NCI-H2029 (cell line): ENCODE data around the gene GAB3.
"Not testable (repeated sequence)": the region's sequence is repeated elsewhere in the genome, so short reads cannot be mapped to it uniquely, and the experiment has no call there.

Experiments
- DNase-seq: peaks from one replicate; lab custom pipeline; 2025; lab: John Stamatoyannopoulos, UW

The GAB3 gene

GRCh38 chrX:154658187-154658586 lies 92.7 kb downstream of the GAB3 start:
- no peak for DNase-seq

DNA sequence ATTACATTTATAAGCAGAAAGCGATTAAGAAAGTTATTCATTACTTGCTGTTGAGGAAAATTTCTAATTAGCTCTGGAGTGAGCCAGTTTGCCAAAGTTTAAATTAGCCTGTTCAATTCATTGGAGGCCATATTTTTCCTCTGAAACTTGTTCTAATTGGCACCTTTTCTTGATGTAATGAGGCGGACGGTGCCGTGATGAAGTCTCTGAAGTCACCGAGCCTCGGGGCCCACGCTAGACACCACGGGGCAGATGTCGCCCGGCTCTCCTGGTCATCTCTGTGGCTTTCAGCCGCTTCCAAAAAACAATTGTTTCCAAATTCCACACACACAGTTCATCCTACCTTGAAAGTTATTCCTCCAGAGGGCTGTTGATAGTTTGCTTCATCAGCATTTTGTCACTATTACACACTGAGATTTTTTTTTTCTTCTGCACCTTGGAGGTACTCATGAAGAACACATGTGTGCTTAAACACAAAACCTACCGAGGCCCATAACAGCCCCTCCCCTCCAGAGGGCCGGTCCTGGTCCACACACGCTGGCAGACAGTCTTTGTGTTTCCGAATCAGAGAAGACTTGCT lies 93.6 kb downstream of the GAB3 start:
- no peak for DNase-seq

DNA sequence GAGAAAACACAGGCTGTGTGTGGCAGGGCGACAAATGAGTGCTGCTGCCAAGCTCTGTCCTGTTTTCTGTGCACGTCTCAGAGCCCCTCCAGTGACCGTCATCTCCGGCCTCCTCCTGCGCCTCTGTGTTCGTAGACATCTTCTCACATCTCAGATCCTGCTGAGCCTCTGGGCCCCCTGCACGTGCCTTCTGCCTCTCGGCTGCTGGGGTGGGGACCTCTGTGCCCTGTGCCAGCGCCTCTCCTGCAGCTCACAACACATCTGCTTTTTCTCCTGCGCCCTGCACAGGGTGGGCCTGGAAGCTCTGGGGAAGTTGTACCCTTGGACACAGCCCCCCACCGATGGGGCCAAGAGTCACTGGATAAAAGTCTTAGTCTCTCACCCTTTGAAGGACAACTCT lies 95.1 kb downstream of the GAB3 start:
- DNase-seq: no peak

GRCh38 chrX:154655346-154655745 lies 95.5 kb downstream of the GAB3 start:
- DNase-seq: no peak

DNA sequence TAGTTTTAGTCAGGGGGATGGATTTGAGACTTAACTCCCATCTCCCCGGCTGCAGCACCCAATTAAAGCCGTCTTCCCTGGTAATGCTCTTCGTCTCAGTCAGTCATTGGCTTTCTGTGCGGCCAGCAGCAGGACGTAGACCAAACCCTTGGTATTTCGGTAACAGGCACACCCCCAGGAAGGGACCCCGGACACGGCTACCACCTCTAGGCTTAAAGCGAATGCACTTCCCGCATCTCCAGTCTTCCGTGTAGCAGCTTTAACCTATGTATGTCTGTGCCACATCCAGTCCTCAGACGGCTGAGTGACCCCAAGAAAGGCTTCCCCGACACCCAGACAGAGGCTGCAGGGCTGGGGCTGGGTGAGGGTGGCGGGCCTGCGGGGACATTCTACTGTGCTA lies 96.0 kb downstream of the GAB3 start:
- DNase-seq: no peak

GRCh38 chrX:154654372-154654771 lies 96.5 kb downstream of the GAB3 start:
- DNase-seq: no peak

- DNase-seq: not testable (repeated sequence)
Measured at GRCh38 chrX:154653413-154653812, 97.5 kb downstream of the GAB3 start, which contains the start of gene CTAG2. Gene CTAG2 (minus strand): TSS chrX:154653579. CDS start chrX:154653515, 64 bp downstream.

DNA sequence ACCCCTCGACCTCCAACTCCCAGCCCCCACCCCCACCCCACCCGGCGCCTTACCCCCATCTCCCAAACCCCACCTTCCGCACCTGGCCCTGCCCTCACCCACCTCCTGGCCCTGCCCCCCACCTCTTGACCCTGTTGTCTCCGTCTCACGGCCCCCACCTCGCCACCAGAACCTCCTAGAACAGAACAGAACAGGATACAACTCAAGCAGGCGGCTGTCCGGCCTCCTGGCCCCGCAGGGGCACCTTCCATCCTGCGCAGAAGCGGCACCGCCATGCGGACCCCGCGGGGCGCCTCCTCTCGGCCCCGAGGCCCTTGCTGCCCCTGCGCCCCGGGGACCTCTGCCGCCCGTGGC lies 97.9 kb downstream of the GAB3 start:
- no peak for DNase-seq

DNA sequence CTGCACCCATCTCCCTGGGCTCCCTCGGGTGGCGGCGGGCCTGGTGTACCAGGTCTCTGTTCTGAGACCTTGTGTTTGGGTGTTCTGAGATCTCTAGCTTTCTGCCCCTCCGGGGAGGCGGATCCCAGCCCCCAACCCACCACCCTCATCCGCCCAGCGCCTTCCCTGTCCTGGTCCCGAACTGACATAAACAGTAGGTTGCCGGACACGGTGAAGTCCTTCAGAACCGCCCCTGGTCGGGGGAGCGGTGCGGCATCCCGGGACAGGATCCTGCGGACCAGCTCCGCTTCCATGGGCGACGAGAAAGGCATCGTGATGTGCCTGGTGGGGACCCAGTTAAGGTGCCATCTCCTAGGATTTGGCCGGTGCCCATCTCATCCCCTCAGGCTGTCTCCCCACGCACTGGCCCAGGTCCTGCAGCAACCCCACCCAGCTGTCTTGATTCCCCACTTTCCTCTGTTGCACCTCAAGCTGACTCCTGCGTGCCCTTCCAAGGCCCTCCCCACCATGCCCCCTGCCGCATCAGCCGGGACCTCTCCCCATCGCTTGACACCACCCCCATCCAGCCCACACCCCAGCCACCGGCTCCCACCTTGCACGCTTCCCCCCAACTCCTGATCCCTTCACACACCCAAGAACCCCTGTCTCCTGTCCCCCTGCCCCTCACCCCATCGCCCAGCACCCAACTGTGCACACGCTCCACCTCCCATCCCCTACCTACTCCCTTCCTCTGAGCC lies 98.4 kb downstream of the GAB3 start:
- no peak for DNase-seq

- no peak for DNase-seq
Measured at GRCh38 chrX:154650221-154650510, 100.7 kb downstream of the GAB3 start.

DNA sequence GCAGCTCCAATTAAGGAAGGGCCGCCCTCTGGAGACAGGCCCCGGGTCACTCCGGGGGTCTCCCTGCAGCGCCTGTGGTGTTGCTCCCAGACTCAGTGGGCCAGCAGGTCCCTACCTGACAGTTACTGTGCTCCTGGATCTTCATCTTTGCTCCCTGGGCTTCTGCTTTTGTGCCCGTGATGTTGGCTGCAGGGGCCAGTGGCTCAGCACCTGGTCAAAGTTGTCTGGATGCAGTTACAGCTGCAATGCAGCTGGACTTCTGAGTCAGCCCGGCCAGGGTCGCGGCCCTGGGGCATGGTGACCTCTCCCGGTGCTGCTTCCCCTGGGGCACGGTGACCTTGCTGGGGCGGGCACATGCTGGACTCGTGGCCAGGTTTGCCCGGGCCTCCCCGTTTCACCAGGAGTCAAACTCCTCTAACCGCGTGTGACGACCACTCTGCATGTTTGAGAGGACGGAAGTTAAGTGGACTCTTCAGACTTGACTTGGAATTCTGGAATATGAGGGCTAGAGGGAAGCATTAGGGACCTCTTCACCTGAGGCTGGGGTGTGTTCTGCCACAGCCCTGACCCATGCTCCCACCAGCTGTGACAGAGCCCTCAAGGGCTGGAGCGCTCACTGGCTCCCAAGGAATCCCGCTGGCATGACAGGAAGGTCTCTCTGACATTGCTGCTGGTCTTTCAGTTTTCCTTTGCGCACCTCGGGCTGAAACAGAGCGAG lies 101.2 kb downstream of the GAB3 start:
- DNase-seq: no peak

DNA sequence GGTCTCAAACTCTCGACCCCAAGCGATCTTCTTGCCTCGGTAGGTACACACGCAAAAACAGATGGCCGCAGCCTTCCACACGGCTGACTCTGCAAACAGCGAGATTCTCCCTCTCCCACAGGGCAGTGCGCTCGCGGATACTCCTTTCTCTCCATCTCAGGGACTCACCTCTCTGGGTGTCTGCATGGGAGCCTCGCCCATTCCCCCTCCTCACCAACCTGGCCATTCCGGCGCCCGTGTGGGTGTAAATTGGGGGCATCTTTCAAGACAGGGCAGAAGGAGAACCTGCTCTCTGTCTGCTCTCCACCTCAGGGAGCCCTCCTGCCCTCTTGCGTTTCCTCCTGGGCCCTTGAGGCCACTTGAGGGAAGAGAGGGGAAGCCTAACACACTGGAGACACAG lies 101.9 kb downstream of the GAB3 start:
- DNase-seq: no peak

- not testable (repeated sequence) for DNase-seq
Measured at GRCh38 chrX:154645745-154646378, 105.0 kb downstream of the GAB3 start.

GRCh38 chrX:154643708-154644107 lies 107.2 kb downstream of the GAB3 start:
- not testable (repeated sequence) for DNase-seq

DNA sequence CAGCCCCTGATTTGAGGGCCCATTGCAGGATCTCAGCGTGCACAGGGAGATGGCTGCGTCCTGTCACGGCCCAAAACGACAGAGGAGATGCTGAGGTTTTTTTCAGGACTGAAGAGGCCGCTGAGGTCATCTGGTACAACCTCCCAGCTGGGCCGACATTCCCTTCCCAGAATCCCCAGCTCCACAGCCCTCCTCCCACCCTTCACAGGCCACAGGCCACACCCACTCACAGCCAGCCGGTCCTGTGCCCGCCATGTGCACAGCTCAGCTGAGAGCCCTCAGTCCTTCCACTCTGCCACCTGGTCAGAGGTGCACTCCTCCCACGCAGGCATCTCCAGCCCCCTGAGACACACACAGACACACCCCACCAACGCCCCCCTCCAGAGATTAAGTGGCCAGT lies 109.1 kb downstream of the GAB3 start:
- DNase-seq: not testable (repeated sequence)

DNA sequence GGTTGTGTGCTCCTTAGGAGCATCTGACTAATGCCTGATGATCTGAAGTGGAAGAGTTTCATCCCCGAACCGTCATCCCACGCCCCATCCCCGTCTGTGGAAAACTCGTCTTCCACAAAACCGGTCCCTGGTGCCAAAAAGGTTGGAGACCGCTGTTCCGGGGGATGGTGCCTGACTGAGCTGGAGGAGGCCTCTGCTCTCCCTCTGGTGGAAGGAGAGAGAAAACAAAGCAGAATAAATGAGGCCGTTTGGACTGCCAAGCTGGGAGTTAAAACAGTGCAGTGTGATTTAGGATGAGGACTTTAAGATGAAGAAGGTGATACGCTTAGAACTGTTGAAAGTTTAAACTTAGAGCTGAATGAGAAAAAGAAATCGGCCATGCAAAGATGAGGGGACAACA lies 117.2 kb downstream of the GAB3 start:
- not testable (repeated sequence) for DNase-seq

DNA sequence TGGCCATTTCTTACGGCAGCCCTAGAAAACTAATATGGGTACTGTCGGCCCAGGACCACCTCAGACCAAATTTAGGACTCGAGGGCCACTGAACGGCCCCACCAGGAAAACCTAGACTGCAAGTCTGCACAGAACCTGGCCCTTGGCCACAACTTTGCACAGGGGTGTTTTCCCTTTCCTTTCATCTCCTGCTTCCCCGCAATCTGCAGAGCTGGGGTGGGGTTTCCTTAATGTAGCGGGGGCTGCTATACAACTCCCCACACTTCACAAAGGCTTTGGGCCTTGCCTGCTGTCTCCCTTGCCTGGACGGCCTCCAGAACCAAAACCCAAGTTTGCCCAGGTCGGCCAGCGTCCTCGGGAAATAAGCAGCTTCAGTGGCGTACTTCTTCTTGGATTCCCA lies 119.9 kb downstream of the GAB3 start:
- DNase-seq: not testable (repeated sequence)

DNA sequence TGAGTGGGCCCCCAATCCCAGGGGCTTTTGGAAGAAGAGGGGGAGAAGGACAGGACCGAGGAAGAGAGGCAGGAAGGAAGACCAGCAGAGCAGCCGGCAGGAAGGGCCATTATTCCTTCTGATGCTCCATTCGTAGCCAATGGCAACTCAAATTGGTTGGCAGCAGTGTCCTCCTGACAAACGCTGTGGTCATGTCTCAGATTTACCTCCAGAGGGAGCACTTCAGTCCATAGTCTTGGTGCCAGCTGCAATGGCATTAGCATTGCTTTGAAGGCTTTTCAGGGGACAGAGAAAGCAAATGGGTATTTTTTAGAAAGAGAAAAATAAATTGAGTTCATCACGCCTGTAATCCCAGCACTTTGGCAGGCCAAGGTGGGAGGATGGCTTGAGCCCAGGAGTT lies 121.9 kb downstream of the GAB3 start:
- not testable (repeated sequence) for DNase-seq
